ENCODE measurements around the gene SLC2A8.
A peak's percentile ranks its signal among the peaks of the same experiment; 100 is the strongest.

The SLC2A8 gene

DNA sequence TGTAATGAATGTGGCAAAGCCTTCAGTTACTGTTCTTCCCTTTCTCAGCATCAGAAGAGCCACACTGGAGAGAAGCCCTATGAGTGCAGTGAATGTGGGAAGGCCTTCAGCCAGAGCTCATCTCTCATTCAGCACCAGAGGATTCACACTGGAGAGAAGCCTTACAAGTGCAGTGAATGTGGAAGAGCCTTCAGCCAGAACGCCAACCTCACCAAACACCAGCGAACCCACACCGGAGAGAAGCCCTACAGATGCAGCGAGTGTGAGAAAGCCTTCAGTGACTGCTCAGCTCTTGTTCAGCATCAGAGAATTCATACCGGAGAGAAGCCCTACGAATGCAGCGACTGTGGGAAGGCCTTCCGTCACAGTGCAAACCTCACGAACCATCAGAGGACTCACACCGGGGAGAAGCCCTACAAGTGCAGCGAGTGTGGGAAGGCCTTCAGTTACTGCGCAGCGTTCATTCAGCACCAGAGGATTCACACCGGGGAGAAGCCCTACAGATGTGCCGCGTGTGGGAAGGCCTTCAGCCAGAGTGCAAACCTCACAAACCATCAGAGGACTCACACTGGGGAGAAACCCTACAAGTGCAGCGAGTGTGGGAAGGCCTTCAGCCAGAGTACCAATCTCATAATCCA lies 47.4 kb downstream of the SLC2A8 start:
- no peak for DNase-seq

- no peak for DNase-seq
These were observed 48.2 kb downstream of the SLC2A8 start for GRCh38 chr9:127444921-127445850.

- DNase-seq = no peak
These were observed 49.1 kb downstream of the SLC2A8 start for GRCh38 chr9:127445851-127446712.

DNA sequence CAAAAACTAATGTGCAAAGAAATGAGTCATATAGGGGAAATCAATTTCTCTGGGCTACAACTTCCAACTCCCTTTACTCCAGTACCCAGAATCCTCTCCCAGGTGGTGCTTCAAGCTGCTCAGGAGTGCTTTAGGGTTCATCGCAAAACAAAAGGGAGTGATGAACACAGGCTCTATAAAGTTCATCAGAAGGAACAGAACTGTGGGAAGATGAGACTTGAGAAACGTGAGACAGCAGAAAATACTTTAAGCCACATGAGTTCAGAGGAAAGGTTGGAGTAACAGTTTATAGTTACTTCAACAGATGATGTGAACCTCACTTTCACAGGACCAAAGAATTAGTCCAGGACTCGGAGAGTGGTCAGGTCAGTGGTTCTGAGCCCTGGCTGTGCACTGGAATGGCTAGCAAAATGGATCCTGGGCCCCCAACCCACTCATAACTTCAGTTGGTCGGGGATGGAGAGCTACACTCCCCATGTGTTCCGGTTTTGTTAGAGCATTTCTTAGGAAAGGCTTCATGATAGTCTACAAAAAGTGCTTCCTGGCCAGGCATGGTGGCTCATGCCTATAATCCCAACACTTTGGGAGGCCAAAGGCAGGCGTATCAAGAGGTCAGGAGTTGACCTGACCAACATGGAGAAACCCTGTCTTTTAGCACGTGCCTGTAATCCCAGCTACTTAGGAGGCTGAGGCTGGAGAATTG lies 49.9 kb downstream of the SLC2A8 start:
- DNase-seq = no peak

- no peak for DNase-seq
These were observed 50.6 kb downstream of the SLC2A8 start for GRCh38 chr9:127447416-127448111.

DNA sequence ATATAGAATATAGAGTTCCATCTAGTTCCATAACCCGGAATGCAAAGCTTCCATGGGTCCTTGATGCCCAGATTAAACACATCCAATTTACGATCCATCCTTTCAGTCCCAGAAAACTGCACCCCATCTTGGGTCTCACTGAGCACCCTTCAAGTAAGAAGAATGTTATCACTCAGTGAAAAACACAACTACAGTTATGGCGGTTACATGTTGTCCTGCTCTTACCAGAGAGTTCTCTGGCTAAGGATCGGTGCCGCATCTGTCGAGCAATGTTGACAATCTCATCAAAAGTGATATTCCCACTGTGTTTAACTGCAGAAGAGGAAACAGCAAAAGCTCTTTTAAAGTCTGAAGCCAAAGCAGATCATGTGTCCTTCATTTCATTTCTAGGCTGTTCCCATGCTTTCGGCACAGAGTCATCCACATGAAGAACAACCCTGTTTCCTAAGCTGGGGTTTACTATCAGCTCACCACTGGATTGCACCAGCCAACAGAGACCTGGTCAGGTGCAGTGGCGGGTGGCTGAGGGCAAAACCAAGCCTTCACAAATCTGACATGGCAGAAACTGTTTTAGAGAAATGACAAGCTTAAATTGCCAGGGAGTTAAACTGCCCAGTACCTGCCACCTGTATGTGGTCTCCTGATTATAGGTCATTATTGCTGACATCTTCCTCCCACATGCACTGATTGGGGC lies 51.3 kb downstream of the SLC2A8 start:
- DNase-seq = no peak

DNA sequence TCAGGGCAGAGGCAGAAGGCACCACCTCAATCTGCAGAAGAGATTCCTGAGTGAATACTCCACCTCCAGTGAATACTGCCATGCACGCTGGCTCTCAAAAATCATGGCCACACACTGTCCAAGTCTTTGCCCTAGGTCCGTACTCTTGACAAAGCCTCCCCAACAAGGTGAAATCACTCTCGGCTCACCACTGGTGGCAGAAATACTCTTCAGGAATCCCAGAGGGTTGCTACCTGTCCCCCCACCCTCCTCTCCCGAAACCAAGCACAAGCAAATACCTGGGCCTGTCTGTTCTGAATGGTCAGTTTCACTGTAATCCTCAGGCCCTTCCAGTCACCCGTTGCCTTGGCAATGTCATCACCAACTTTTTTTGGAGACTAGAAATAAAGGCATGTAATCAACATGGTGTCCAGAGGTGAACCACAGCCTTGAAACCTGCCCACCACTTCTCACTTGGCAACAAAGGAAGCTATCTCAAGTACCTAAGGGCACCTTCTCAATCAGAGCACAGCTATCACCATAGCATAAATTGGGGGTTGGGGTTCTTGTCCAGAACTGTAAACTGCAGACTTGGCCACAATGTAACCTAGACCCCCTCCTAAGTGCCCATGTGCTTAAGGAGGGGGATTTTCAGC lies 52.5 kb downstream of the SLC2A8 start:
- no peak for DNase-seq

DNA sequence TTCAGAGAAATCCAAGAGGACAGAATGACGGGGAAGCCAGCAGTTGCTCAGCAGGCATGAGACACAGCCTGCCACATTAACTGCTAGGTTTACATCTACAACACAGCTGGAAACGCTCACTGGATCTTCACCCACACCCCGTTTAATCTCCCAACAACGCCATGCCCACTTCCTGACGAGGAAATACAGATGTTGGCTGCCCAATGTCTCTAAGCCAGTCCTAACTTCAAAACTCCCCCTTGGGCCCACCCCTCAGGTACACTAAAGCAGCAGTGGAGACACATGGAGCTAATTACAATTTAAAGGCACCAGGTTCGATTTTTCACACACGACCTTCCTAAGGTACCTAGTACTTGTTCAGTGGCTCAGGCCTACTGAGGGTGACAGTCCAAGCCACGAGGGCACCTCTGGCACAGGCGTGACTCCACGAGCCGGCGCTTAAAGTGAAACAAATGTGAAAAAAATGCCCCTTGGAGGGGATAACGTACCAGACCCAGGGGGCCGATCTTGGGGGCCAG lies 53.3 kb downstream of the SLC2A8 start:
- DNase-seq = no peak

- DNase-seq = peak; percentile 98
These were observed 54.0 kb downstream of the SLC2A8 start, which contains the start of the genes LRSAM1 and RPL12 for GRCh38 chr9:127450830-127451607. Gene LRSAM1, plus strand, starts transcription at chr9:127451510. Its CDS starts 3,018 bp downstream, at chr9:127454528. Gene RPL12, minus strand, starts transcription at chr9:127451406. Its CDS starts 89 bp downstream, at chr9:127451317.

- no peak for DNase-seq
These were observed 54.6 kb downstream of the SLC2A8 start for GRCh38 chr9:127451608-127451857.

DNA sequence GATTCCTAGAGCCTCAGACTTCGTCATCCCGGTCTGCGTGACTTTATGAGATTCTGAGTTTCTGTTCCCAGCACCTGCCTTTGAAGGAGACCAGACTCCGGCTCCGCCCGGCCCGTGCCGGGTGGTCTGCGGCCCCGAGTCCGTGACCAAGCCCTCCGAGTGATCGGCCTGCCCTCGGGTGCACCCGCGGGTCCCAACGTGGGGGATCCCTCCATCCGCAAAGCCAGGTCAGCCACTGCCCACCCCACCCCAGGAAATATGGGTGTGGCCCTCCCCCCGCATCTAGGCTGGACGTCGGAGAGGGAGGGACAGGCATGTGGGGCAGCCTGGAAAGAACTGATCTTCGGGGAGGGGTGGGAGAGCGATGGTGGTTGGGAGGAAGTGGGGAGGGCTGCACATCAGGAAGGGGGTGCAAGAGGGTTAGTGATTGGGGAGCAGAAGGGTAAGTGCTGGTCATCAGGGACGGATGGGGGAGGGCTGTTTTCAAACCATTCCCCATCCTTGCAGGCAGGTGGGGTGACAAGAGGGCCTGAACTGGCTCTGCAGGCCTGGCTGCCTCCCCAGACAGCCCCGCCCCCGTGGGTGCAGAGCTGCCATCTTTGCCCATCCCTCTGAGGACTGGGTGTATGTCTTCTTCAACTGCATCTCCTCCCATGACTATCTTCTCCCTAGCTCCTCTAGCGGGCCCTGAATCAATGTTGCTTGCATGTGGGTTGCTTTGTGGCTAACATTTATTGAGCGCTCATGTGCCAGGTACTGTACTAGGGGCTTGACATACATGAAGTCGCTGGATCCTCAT lies 55.1 kb downstream of the SLC2A8 start:
- DNase-seq = peak; percentile 54

DNA sequence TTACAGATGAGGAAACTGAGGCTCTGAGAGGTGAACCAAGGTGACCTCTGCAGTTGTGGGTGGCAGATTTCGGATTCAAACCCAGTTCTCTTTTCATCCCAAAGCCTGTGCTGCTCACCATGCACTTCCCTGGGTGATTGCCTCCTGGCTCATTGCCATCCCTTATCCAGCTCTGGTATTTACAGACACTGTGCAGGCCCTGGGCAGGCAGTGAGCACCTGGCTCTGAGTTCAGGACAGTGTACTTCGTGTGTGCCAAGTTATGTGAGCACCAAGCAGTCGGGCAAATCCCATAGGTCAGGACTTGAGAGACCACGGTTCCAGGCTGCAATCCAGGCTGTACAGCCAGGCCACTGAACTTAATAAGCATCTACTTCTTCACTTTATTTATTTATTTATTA lies 55.7 kb downstream of the SLC2A8 start:
- DNase-seq = no peak

DNA sequence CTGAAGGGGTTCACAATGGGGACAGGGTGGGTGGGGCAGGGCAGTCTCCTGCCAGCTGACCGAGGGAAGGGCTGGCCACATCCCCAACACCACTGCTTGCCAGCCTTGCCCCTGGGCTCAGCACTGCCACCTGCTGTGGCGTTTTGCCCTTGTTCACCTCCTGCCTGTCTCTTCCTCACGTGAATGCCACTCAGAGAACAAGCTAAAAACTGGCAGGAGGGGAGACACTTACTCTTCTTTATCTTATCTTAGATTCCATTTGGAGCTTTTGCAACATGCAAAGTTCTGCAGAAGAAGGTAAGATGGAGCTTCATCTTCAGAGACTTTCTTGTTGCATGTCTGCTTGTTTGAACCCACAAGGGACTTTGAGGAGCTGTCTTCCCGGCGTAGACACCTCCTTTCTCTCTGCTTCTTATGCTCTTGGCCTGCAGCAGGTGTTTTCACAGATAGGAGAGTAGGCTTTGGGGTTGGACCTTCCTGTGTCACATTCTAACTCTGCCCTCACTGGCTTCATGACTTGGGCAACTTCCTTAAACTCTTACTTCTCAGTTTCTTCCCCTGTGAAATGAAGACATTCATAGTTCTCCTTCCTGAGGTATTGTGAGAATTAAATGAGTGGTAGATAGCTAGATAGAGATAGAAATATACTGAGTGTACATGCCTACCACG lies 58.5 kb downstream of the SLC2A8 start:
- DNase-seq = no peak

- DNase-seq = no peak
These were observed 60.4 kb downstream of the SLC2A8 start for GRCh38 chr9:127457191-127457878.

Data from CD4-positive, alpha-beta T cell treated with Interleukin-21 for 1 hour (primary cell).